Keratinocyte (primary cell): ENCODE data around the gene SIX1. TPM values are rescaled to one million over a fixed set of nuclear protein-coding genes. Genes with fewer than 3 reads are reported as not detected.

Experiments used
- DNase-seq: peaks from one replicate; pipeline ENCODE4 v3.0.0-alpha.2; 2011; ENCODE audit warnings: low read depth, missing footprints, low spot score
- FAIRE-seq: peaks from 2 replicates; lab custom pipeline; 2011; peaks lifted over from hg19 to GRCh38; lab: Jason Lieb, UNC
- H2AFZ ChIP-seq: 2 replicates; pipeline ENCODE4 v1.6.0; 2012; ENCODE audit warnings: low read length, control low read depth, inconsistent platforms; ENCODE audit not compliant: control insufficient read depth
- H3K27ac ChIP-seq: 2 replicates; pipeline ENCODE4 v1.5.1; 2011; ENCODE audit warnings: low read length; ENCODE audit not compliant: control insufficient read depth, insufficient read depth
- H3K27me3 ChIP-seq: 3 replicates; pipeline ENCODE4 v1.6.0; 2011; ENCODE audit warnings: low read length; ENCODE audit not compliant: control insufficient read depth, insufficient read depth; ENCODE audit errors: extremely low read depth
- H3K36me3 ChIP-seq, 2 experiments: 2 replicates in 1 of 2; 3 replicates in 1 of 2; pipeline ENCODE4 v1.5.1; 2011; ENCODE audit warnings: low read length in 2 of 2, mild to moderate bottlenecking in 1 of 2; ENCODE audit not compliant: control insufficient read depth in 2 of 2, insufficient read depth in 2 of 2; ENCODE audit errors: extremely low read depth in 1 of 2
- H3K4me1 ChIP-seq: 3 replicates; pipeline ENCODE4 v1.5.1; 2011; ENCODE audit warnings: low read length; ENCODE audit not compliant: control insufficient read depth, insufficient read depth; ENCODE audit errors: extremely low read depth
- H3K4me2 ChIP-seq: 3 replicates; pipeline ENCODE4 v1.6.0; 2011; ENCODE audit warnings: low read depth, low read length; ENCODE audit not compliant: control insufficient read depth, insufficient read depth; ENCODE audit errors: extremely low read depth
- H3K4me3 ChIP-seq, 3 experiments: fragments of 200-600 bp in 1 of 3; sonication (generic) in 1 of 3; 2 replicates in 2 of 3; 3 replicates in 1 of 3; pipeline ENCODE4 v1.5.1; 2011 to 2016; ENCODE audit warnings: low read length in 3 of 3, mild to moderate bottlenecking in 3 of 3, control low read depth in 2 of 3, inconsistent platforms in 1 of 3, low read depth in 1 of 3, mixed read lengths in 1 of 3, mixed run types in 1 of 3, moderate library complexity in 1 of 3; ENCODE audit not compliant: control insufficient read depth in 2 of 3, insufficient read depth in 2 of 3; ENCODE audit errors: extremely low read depth in 1 of 3
- H3K79me2 ChIP-seq: 2 replicates; pipeline ENCODE4 v1.6.0; 2012; ENCODE audit warnings: low read length; ENCODE audit not compliant: control insufficient read depth, insufficient read depth
- H3K9ac ChIP-seq: 3 replicates; pipeline ENCODE4 v1.6.0; 2011; ENCODE audit warnings: low read length; ENCODE audit not compliant: control insufficient read depth, insufficient read depth; ENCODE audit errors: extremely low read depth
- H3K9me1 ChIP-seq: 3 replicates; pipeline ENCODE4 v1.6.0; 2011; ENCODE audit warnings: low read length; ENCODE audit not compliant: control insufficient read depth, insufficient read depth; ENCODE audit errors: extremely low read depth
- H3K9me3 ChIP-seq: 2 replicates; pipeline ENCODE4 v1.5.1; 2012; ENCODE audit warnings: low read depth, low read length; ENCODE audit not compliant: control insufficient read depth
- H4K20me1 ChIP-seq: 3 replicates; pipeline ENCODE4 v1.6.0; 2011; ENCODE audit warnings: low read length; ENCODE audit not compliant: control insufficient read depth, insufficient read depth; ENCODE audit errors: extremely low read depth
- EZH2 ChIP-seq: IDR thresholded peaks from one replicate; pipeline ENCODE4 v1.6.1; 2012; ENCODE audit warnings: inconsistent platforms, mild to moderate bottlenecking, low read length, moderate library complexity
- dilution Hi-C: fragments of 300-500 bp; cut with MboI; formaldehyde crosslinking; loops from one replicate; pipeline ENCODE4 v1.7.0; 2020; ENCODE audit warnings: low sequenced_read_pairs; ENCODE audit not compliant: extremely low pct_ligation_motif_present
- polyA plus RNA-seq, 5 experiments: library from polyadenylated mRNA; depleted of rRNA in 3 of 5; stranded (reverse) in 3 of 5; stranded (forward) in 1 of 5; unstranded in 1 of 5; fragments of >200 nt; gene quantifications; 1 replicate in 1 of 5; 2 replicates in 3 of 5; 3 replicates in 1 of 5; pipeline versions ENCODE4 v1.2.1 to v1.2.3, GENCODE V29; 2011 to 2012; ENCODE audit warnings: missing spikeins in 2 of 5, low read depth in 1 of 5, low replicate concordance in 1 of 5
- TF ChIP-seq, protein P1 (sequence below), 3 experiments: IDR thresholded peaks in 1 of 3; conservative IDR thresholded peaks in 1 of 3; optimal IDR thresholded peaks in 1 of 3; 2 replicates in 2 of 3; 3 replicates in 1 of 3; pipeline versions ENCODE3 to v1.5.1; 2011; ENCODE audit warnings: low read length in 3 of 3, mild to moderate bottlenecking in 3 of 3, moderate library complexity in 2 of 3, control low read depth in 1 of 3, inconsistent platforms in 1 of 3; ENCODE audit not compliant: insufficient read depth in 2 of 3; ENCODE audit errors: extremely low read depth in 1 of 3

Gene SIX1
- polyA plus RNA-seq, 1 donor (not counting 4 experiments of a cell fraction or from before 2014, with no cell fraction given): 0.04 TPM

DNA sequence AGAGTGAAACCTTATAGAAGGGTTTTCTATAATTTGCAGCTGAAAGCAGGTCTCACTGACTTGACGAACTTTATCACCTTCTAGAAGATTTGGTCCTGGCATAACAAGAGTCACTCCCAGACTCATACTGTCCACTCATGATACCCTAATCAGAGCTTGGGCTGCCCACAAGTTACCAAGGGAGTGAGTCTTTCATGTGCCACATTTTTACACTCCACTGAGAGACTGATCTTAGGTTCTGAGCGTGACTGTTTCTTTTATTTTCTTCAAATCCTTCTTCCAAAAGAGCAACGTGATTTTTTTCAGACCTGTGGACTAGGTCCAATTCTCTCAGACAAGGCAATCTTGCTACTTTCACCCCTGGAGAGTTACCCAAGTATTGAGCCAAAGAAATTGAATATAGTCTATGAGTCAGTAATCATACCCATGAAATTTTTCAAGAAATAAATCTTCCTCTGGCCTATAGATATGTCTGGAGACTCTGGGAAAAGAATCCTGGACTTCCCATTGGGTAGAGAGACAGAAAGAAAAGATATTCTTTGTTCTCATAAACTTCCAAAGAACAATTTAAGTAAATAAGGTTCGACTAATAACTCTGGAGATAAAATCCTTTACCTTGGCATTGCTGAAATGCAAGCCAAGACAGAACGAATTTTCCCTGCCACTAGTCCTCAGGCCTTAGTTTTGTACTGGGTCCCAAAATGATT, 26.9 kb downstream of the SIX1 start:
- no peak overlapping the region for H3K27ac ChIP-seq
- H3K79me2 ChIP-seq: no peaks in the 10 kb centered on the region
- H2AFZ ChIP-seq: no peak overlapping the region
- no peak overlapping the region for H3K4me2 ChIP-seq
- no peak for DNase-seq
- no peak overlapping the region for H3K4me3 ChIP-seq
- H3K4me1 ChIP-seq: no peaks in the 10 kb centered on the region
- H3K9ac ChIP-seq: no peak overlapping the region
- no peaks in the 10 kb centered on the region for H3K9me1 ChIP-seq
- dilution Hi-C loops: no loop called here
- no peaks in the 10 kb centered on the region for H4K20me1 ChIP-seq
- TF ChIP-seq EZH2: no peak
- TF ChIP-seq, protein P1, sequence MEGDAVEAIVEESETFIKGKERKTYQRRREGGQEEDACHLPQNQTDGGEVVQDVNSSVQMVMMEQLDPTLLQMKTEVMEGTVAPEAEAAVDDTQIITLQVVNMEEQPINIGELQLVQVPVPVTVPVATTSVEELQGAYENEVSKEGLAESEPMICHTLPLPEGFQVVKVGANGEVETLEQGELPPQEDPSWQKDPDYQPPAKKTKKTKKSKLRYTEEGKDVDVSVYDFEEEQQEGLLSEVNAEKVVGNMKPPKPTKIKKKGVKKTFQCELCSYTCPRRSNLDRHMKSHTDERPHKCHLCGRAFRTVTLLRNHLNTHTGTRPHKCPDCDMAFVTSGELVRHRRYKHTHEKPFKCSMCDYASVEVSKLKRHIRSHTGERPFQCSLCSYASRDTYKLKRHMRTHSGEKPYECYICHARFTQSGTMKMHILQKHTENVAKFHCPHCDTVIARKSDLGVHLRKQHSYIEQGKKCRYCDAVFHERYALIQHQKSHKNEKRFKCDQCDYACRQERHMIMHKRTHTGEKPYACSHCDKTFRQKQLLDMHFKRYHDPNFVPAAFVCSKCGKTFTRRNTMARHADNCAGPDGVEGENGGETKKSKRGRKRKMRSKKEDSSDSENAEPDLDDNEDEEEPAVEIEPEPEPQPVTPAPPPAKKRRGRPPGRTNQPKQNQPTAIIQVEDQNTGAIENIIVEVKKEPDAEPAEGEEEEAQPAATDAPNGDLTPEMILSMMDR (optimal IDR thresholded peaks at IDR 0.05 in 1 of 3, IDR thresholded peaks at IDR 0.05 in 1 of 3, conservative IDR thresholded peaks at IDR 0.05 in 1 of 3; ENCODE audit: extremely low read depth in 1 of 3, insufficient read depth in 2 of 3, low read length in 3 of 3): no peak
- no peaks in the 10 kb centered on the region for H3K27me3 ChIP-seq
- no peaks in the 10 kb centered on the region for H3K36me3 ChIP-seq
- no peak for FAIRE-seq
- H3K9me3 ChIP-seq: no peaks in the 10 kb centered on the region

DNA sequence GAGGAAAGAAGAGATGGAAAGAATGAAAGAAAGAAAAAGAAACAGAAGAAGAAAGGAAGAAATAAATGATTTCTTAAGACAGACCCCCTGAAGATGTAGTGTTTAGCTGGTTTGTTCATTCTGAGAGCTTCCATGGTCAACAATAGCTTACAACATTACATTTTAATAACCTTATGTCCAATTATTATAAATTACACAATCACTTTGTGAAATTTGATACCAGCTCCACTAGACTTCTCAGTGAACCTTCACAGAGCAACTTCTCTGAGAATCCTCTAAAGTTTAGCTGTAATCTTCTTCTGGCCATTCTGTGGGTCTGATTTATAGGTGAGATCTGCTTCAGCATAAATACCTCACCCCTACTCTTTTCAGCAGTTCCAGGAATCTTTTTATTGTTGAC, 27.9 kb downstream of the SIX1 start:
- Histone ChIP-seq H3K27me3 (no peaks in the 10 kb centered on the region), H3K4me2 (no peak overlapping the region), H3K4me1 (no peaks in the 10 kb centered on the region), H3K27ac (no peak overlapping the region), H4K20me1 (no peaks in the 10 kb centered on the region), H3K9me3 (no peaks in the 10 kb centered on the region), H3K4me3 (no peak overlapping the region), H3K9ac (no peak overlapping the region), H3K36me3 (no peaks in the 10 kb centered on the region), H2AFZ (no peak overlapping the region), H3K9me1 (no peaks in the 10 kb centered on the region), H3K79me2 (no peaks in the 10 kb centered on the region)
- dilution Hi-C loops: no loop called here
- no peak for FAIRE-seq
- no peak for DNase-seq
- TF ChIP-seq, protein P1 (optimal IDR thresholded peaks at IDR 0.05 in 1 of 3, IDR thresholded peaks at IDR 0.05 in 1 of 3, conservative IDR thresholded peaks at IDR 0.05 in 1 of 3; ENCODE audit: extremely low read depth in 1 of 3, insufficient read depth in 2 of 3, low read length in 3 of 3): no peak
- TF ChIP-seq EZH2: no peak
